ENCODE results near the gene BCAS1.
"Not testable (repeated sequence)": the region's sequence is repeated elsewhere in the genome, so short reads cannot be mapped to it uniquely, and the experiment has no call there.

The BCAS1 gene

GRCh38 chr20:53939572-53940359, 130.6 kb downstream of the BCAS1 start:
- peak; percentile 58 for DNase-seq

- no peak for DNase-seq
Measured at GRCh38 chr20:53939190-53939571, 131.2 kb downstream of the BCAS1 start.

- DNase-seq = no peak
Measured at GRCh38 chr20:53938739-53939138, 131.7 kb downstream of the BCAS1 start.

- no peak for DNase-seq
Measured at GRCh38 chr20:53937929-53938367, 132.4 kb downstream of the BCAS1 start.

GRCh38 chr20:53937339-53937741, 133.1 kb downstream of the BCAS1 start:
- DNase-seq = no peak

- no peak for DNase-seq
Measured at GRCh38 chr20:53935344-53936084, 134.9 kb downstream of the BCAS1 start.

- DNase-seq = no peak
Measured at GRCh38 chr20:53934421-53935343, 135.7 kb downstream of the BCAS1 start.

- no peak for DNase-seq
Measured at GRCh38 chr20:53933232-53933846, 137.1 kb downstream of the BCAS1 start.

GRCh38 chr20:53932655-53933192, 137.7 kb downstream of the BCAS1 start:
- not testable (repeated sequence) for DNase-seq

GRCh38 chr20:53931597-53931996, 138.8 kb downstream of the BCAS1 start:
- no peak for DNase-seq

- no peak for DNase-seq
Measured at GRCh38 chr20:53930651-53931504, 139.5 kb downstream of the BCAS1 start.

- no peak for DNase-seq
Measured at GRCh38 chr20:53929974-53930650, 140.3 kb downstream of the BCAS1 start.

GRCh38 chr20:53929399-53929798, 141.0 kb downstream of the BCAS1 start:
- no peak for DNase-seq

GRCh38 chr20:53927990-53928389, 142.4 kb downstream of the BCAS1 start:
- no peak for DNase-seq

- no peak for DNase-seq
Measured at GRCh38 chr20:53926428-53927028, 143.9 kb downstream of the BCAS1 start.

- DNase-seq = no peak
Measured at GRCh38 chr20:53925651-53926401, 144.6 kb downstream of the BCAS1 start.

GRCh38 chr20:53923566-53924369, 146.6 kb downstream of the BCAS1 start:
- DNase-seq = no peak

- DNase-seq = no peak
Measured at GRCh38 chr20:53922901-53923314, 147.5 kb downstream of the BCAS1 start.

All from NK-92 treated with Interleukin-12 subunit alpha and Interleukin-12 subunit beta, amount 100 ng/mL, for 24 hours (cell line).